AG20443 (cell line): ENCODE measurements around the gene REEP6.
"Not testable (repeated sequence)": the region's sequence is repeated elsewhere in the genome, so short reads cannot be mapped to it uniquely, and the experiment has no call there.

ENCODE experiments used
- DNase-seq: peaks from one replicate; pipeline ENCODE4 v3.0.0; 2012; ENCODE audit warnings: low spot score, mixed read lengths

REEP6 gene

GRCh38 chr19:1490311-1491113 lies 469 bp upstream of the REEP6 start, which contains the start of gene PCSK4:
Gene PCSK4, minus strand, starts transcription at chr19:1490350. Its CDS starts 4 bp downstream, at chr19:1490346.
- peak; percentile 96 for DNase-seq

GRCh38 chr19:1491849-1492170 lies 829 bp downstream of the REEP6 start:
- no peak for DNase-seq

- no peak for DNase-seq
Observed at GRCh38 chr19:1492474-1493006, 1.6 kb downstream of the REEP6 start.

GRCh38 chr19:1494115-1494815 lies 3.3 kb downstream of the REEP6 start:
- DNase-seq, result no peak

- DNase-seq, result no peak
Observed at GRCh38 chr19:1495051-1495798, 4.2 kb downstream of the REEP6 start.

DNA sequence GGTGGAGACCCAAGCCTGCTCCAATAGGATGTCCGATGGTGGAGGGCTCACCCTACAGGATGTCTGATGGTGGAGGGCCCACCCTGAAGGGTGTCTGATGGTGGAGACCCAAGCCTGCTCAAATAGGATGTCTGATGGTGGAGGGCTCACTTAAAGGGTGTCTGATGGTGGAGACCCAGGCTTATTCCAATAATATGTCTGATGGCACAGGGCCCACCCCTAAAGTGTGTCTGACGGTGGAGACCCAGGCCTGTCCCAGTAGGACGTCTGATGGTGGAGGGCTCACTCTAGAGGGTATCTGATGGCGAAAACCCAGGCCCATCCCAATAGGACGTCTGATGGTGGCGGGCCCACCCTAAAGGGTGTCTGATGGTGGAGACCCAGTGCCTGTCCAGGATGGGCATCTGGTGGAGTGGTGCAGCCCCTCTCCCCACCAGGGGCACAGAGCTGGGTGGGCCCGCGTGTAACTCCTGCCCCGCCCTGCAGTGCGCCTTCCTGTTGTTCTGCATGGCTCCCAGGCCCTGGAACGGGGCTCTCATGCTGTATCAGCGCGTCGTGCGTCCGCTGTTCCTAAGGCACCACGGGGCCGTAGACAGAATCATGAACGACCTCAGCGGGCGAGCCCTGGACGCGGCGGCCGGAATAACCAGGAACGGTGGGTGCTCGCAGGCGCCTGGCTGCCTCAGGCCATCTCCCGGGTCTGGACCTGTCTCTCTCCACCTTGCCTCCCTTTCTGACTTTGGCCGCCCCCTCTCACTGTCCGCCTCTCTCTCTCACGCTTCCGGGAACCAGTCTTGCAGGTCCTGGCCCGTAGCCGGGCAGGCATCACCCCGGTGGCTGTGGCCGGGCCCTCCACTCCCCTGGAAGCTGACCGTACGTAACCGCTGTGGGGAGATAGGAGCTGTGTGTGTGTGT lies 5.1 kb downstream of the REEP6 start:
- DNase-seq, result no peak

DNA sequence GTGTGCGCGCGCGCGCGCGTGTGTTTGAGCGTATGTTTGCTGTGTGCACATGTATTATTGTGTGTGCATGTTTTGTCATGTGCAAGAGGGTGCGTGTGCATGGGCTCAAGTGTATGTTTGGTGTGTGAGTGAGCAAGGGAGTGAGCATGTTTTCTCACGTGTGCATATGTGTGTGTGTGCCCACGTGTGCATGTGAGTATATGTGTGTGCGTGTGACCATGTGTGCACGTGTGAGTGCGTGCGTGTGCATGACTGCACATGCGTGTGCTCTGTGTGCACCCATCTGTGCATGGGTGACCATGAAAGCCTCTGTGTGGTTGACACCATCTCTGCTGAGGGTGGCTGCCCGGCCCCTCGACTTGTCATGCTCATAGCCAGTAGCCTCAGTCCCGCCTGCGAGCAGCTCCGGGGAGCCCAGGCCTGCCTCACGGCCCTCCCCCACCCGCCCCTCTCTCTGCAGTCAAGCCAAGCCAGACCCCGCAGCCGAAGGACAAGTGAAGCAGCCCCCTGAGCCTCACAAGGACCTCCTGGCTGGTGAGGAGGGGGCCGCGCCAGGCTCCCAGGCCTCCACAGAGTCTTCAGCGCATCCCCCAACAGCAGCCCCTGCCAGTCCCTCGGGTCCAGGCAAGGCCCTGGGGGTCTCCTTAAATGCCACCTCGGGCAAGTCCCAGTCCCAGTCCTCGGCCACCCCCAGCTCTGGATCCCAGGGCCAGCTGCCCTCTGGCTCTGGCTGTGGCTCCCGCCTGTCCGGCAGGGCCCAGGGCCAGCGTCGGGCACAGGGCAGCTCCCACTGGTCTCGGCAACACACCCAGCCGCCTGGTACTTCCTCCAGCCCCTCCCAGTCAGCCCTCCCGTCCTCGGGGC lies 6.0 kb downstream of the REEP6 start:
- no peak for DNase-seq

- no peak for DNase-seq
Observed at GRCh38 chr19:1497578-1498235, 6.7 kb downstream of the REEP6 start.

- DNase-seq, result not testable (repeated sequence)
Observed at GRCh38 chr19:1499231-1499630, 8.2 kb downstream of the REEP6 start.

GRCh38 chr19:1501200-1501595 lies 10.2 kb downstream of the REEP6 start:
- no peak for DNase-seq

- no peak for DNase-seq
Observed at GRCh38 chr19:1502433-1503088, 11.6 kb downstream of the REEP6 start.

- peak; percentile 54 for DNase-seq
Observed at GRCh38 chr19:1503089-1503924, 12.3 kb downstream of the REEP6 start.

GRCh38 chr19:1503925-1504773 lies 13.2 kb downstream of the REEP6 start:
- no peak for DNase-seq

GRCh38 chr19:1505012-1505411 lies 14.0 kb downstream of the REEP6 start:
- no peak for DNase-seq

GRCh38 chr19:1505991-1506881 lies 15.3 kb downstream of the REEP6 start:
- DNase-seq, result no peak

DNA sequence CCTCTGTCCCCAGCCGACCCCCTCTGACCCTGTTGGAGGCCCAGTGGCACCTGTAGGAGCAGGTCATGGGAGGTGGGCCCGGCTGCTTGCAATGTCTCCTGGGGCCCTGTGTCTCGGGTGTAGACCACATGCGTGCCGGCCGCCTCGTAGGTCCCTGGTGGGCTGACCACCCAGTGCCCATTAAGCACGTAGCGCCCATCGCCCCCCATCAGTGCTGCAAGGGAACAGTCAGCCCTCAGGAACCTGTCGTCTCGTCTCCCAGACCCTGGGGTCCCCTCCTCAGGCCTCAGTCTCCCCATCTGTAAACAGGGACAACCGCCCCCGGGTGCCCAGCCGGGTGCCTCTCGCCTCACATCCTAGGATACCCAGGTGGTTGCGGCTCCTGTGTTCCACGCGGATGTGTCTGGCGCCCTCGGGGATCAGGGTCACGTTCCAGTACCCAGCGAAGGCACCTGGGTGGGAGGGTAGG lies 16.2 kb downstream of the REEP6 start:
- DNase-seq, result no peak
